HepG2 (cell line): Measurements from ENCODE around the gene RXFP2. TPM values are rescaled to one million over a fixed set of nuclear protein-coding genes. Genes with fewer than 3 reads are reported as not detected.
A peak's percentile ranks its signal among the peaks of the same experiment; 100 is the strongest.

Experiments
- ATAC-seq: fragments of 200-7000 bp; cut with Tn5 transposase; 3 replicates; pipeline ENCODE4 v1.9.1; 2020; ENCODE audit warnings: mild to moderate bottlenecking, moderate library complexity
- BruUV-seq: library from RNA; stranded (reverse); fragments of 400-500 nt; replicated peaks from 2 replicates; lab custom pipeline; 2021; lab: Mats Ljungman, UMichigan
- CTCF ChIA-PET: fragments of 300-600 bp; formaldehyde crosslinking; extraction: SDS; loops from one replicate; lab custom pipeline; 2021; ENCODE audit warnings: low total read pairs, inconsistent platforms, low intra/inter-chr PET ratio; lab: Yijun Ruan, JAX
- POLR2A ChIA-PET: fragments of 350-600 bp; sonication (Branson Sonifier 250); formaldehyde crosslinking; loops from one replicate; lab custom pipeline; 2020; ENCODE audit warnings: antibody characterized with exemption, inconsistent platforms; lab: Yijun Ruan, JAX
- DNase-seq: peaks from one replicate; pipeline ENCODE4 v3.0.0-alpha.2; 2015; ENCODE audit warnings: low spot score
- FAIRE-seq: peaks from 3 replicates; lab custom pipeline; 2011; peaks lifted over from hg19 to GRCh38; lab: Jason Lieb, UNC
- H2AFZ ChIP-seq: one replicate; pipeline ENCODE4 v1.6.1; 2011; ENCODE audit warnings: low read length, inconsistent platforms
- H3K27ac ChIP-seq: fragments of 300-600 bp; 3 replicates; pipeline ENCODE4 v1.8.0; 2011; ENCODE audit warnings: mixed run types, mild to moderate bottlenecking, mixed read lengths, low read length, inconsistent platforms; ENCODE audit not compliant: insufficient read depth; ENCODE audit errors: extremely low read length
- H3K27me3 ChIP-seq, 2 experiments: fragments of 200-600 bp in 1 of 2; 2 replicates in 1 of 2; 3 replicates in 1 of 2; pipeline versions ENCODE4 v1.6.0 to v1.8.0; 2011; ENCODE audit warnings: low read length in 2 of 2, mild to moderate bottlenecking in 2 of 2, moderate library complexity in 2 of 2, inconsistent platforms in 1 of 2; ENCODE audit not compliant: insufficient read depth in 2 of 2, control insufficient read depth in 1 of 2
- H3K36me3 ChIP-seq, 2 experiments: fragments of 200-600 bp in 1 of 2; replicated peaks in 1 of 2; 2 replicates in 1 of 2; 3 replicates in 1 of 2; pipeline versions ENCODE4 v1.5.1 to v1.8.0; 2011; ENCODE audit warnings: low read length in 2 of 2, inconsistent platforms in 1 of 2; ENCODE audit not compliant: insufficient read depth in 2 of 2, control insufficient read depth in 1 of 2
- H3K4me1 ChIP-seq: 2 replicates; pipeline ENCODE4 v1.5.1; 2012; ENCODE audit warnings: low read length, inconsistent platforms; ENCODE audit not compliant: insufficient read depth
- H3K4me2 ChIP-seq: 2 replicates; pipeline ENCODE4 v1.6.0; 2011; ENCODE audit warnings: low read depth, low read length, inconsistent platforms
- H3K4me3 ChIP-seq, 3 experiments: fragments of 200-600 bp in 1 of 3; sonication (generic), shearing (Covaris generic) in 1 of 3; replicated peaks in 1 of 3; 2 replicates each; pipeline ENCODE4 v1.5.1; 2011 to 2016; ENCODE audit warnings: low read length in 3 of 3, inconsistent platforms in 2 of 3, low read depth in 2 of 3, mild to moderate bottlenecking in 2 of 3, control low read depth in 1 of 3, mixed read lengths in 1 of 3; ENCODE audit not compliant: insufficient read depth in 1 of 3
- H3K79me2 ChIP-seq: one replicate; pipeline ENCODE4 v1.6.1; 2011; ENCODE audit warnings: low read length, inconsistent platforms; ENCODE audit not compliant: insufficient read depth
- H3K9ac ChIP-seq: 2 replicates; pipeline ENCODE4 v1.6.0; 2011; ENCODE audit warnings: mild to moderate bottlenecking, low read depth, low read length, inconsistent platforms; ENCODE audit not compliant: insufficient read depth
- H3K9me3 ChIP-seq: 2 replicates; pipeline ENCODE4 v1.5.1; 2012; ENCODE audit warnings: mild to moderate bottlenecking, low read length
- H4K20me1 ChIP-seq: 2 replicates; pipeline ENCODE4 v1.6.0; 2011; ENCODE audit warnings: inconsistent platforms, mild to moderate bottlenecking, low read length, moderate library complexity; ENCODE audit not compliant: insufficient read depth
- CEBPB ChIP-seq: IDR thresholded peaks from 2 replicates; pipeline ENCODE4 v1.6.1; 2011; ENCODE audit warnings: low read depth, low read length, improper control_type of control experiment, borderline replicate concordance
- CREB1 ChIP-seq, 2 experiments: fragments of 450-650 bp in 1 of 2; IDR thresholded peaks; 2 replicates each; pipeline ENCODE4 v1.6.1; 2016 to 2017; ENCODE audit warnings: control low read depth in 1 of 2, mild to moderate bottlenecking in 1 of 2, missing compliant biosample characterization in 1 of 2, missing genetic modification characterization in 1 of 2
- FOSL1 ChIP-seq: sonication (generic); formaldehyde crosslinking; IDR thresholded peaks from 2 replicates; pipeline ENCODE4 v1.9.0; 2021; ENCODE audit warnings: missing genetic modification reagents, borderline replicate concordance
- HNF4A ChIP-seq: sonication (generic); formaldehyde crosslinking; IDR thresholded peaks from 2 replicates; pipeline ENCODE4 v1.4.0; 2020; ENCODE audit warnings: missing genetic modification reagents
- PBX2 ChIP-seq: IDR thresholded peaks from 2 replicates; pipeline ENCODE4 v1.6.1; 2016; ENCODE audit warnings: control low read depth
- SCMH1 ChIP-seq: sonication (generic); formaldehyde crosslinking; IDR thresholded peaks from 2 replicates; pipeline ENCODE4 v1.9.0; 2021; ENCODE audit warnings: missing genetic modification reagents, mild to moderate bottlenecking, borderline replicate concordance
- THRA ChIP-seq: sonication (generic); formaldehyde crosslinking; IDR thresholded peaks from 2 replicates; pipeline ENCODE4 v1.4.0; 2020; ENCODE audit warnings: missing genetic modification reagents, borderline replicate concordance
- ZNF234 ChIP-seq: sonication (generic); formaldehyde crosslinking; conservative IDR thresholded peaks from 2 replicates; pipeline ENCODE4 v1.5.1; 2020; ENCODE audit warnings: mild to moderate bottlenecking, missing genetic modification reagents
- ZNF275 ChIP-seq: sonication (generic); formaldehyde crosslinking; IDR thresholded peaks from 2 replicates; pipeline ENCODE4 v1.8.0; 2022; ENCODE audit warnings: missing genetic modification reagents, mild to moderate bottlenecking, inconsistent platforms, borderline replicate concordance
- ZNF557 ChIP-seq: sonication (generic); formaldehyde crosslinking; IDR thresholded peaks from 2 replicates; pipeline ENCODE4 v1.4.0; 2020; ENCODE audit warnings: missing genetic modification reagents
- ZNF572 ChIP-seq: sonication (generic); formaldehyde crosslinking; IDR thresholded peaks from 2 replicates; pipeline ENCODE4 v1.5.1; 2020; ENCODE audit warnings: mild to moderate bottlenecking, missing genetic modification reagents
- ZNF780A ChIP-seq: sonication (generic); formaldehyde crosslinking; IDR thresholded peaks from 2 replicates; pipeline ENCODE4 v1.8.0; 2022; ENCODE audit warnings: mild to moderate bottlenecking, missing genetic modification reagents, moderate library complexity
- WGBS: methylation state at CpG from one replicate; pipeline ENCODE4 v1.1.6; 2017; ENCODE audit warnings: low lambda C conversion rate; 5-methylcytosine and 5-hydroxymethylcytosine counted together
- in situ Hi-C: cut with HindIII; loops from 2 replicates; pipeline ENCODE4 v1.10.0; 2017; ENCODE audit warnings: low pct_unique_long_range_greater_than_20kb; ENCODE audit not compliant: extremely low pct_ligation_motif_present
- intact Hi-C: fragments of 100-400 bp; cut with micrococcal nuclease; formaldehyde crosslinking; loops from one replicate; pipeline ENCODE4 v1.10.0; 2022; ENCODE audit not compliant: unreplicated experiment
- polyA plus RNA-seq, 8 experiments: library from polyadenylated mRNA; depleted of rRNA in 3 of 8; stranded (reverse) in 7 of 8; unstranded in 1 of 8; fragments of >200 nt; fragmentation: Illumina TruSeq in 4 of 8; extraction: Trizol in 4 of 8; gene quantifications; 2 replicates each; pipeline versions ENCODE4 v1.2.1 to v1.2.3, GENCODE V29; 2011 to 2016; ENCODE audit warnings: low read depth in 4 of 8, missing spikeins in 1 of 8, mixed read lengths in 1 of 8; ENCODE audit not compliant: insufficient read depth in 1 of 8
- total RNA-seq, 5 experiments: library from RNA; depleted of rRNA; stranded (reverse); fragments of >200 nt; fragmentation: Illumina TruSeq; extraction: Trizol; gene quantifications; 2 replicates each; pipeline ENCODE4 v1.2.3, GENCODE V29; 2016; ENCODE audit warnings: low read depth in 1 of 5

Gene RXFP2
- total and polyA plus RNA-seq, 2 of the 13 experiments (the other 11 are each of a cell fraction or from before 2014, with no cell fraction given) = not detected

GRCh38 chr13:31767175-31767900, 28.0 kb downstream of the RXFP2 start:
- POLR2A ChIA-PET = no interaction called here
- in situ Hi-C loops = no loop called here
- H3K9me3 ChIP-seq = no peaks in the 10 kb centered on the region
- H3K4me2 ChIP-seq = no peak overlapping the region
- CTCF ChIA-PET = no interaction called here
- ATAC-seq (no peak), FAIRE-seq (no peak)
- H3K4me1 ChIP-seq = no peaks in the 10 kb centered on the region
- TF ChIP-seq FOSL1 (CRISPR knock-in tag) (no peak), PBX2 (no peak), CEBPB (peak; percentile 29; the same call in 1 of the 2 replicates)
- TF ChIP-seq, all 625 proteins: peak for 1
- WGBS = 2% methylated on average over 4 of the region's 4 CpGs
- no peak for DNase-seq
- Histone ChIP-seq H3K4me3 (no peak overlapping the region), H3K27ac (no peak overlapping the region), H4K20me1 (no peaks in the 10 kb centered on the region), H3K79me2 (no peaks in the 10 kb centered on the region), H3K9ac (no peak overlapping the region), H3K36me3 (no peaks in the 10 kb centered on the region), H2AFZ (no peak overlapping the region), H3K27me3 (no peaks in the 10 kb centered on the region; a peak in 1 of 5 replicates)
- BruUV-seq = no TSS peak
- intact Hi-C loops = no loop called here

- no peak overlapping the region for H2AFZ ChIP-seq
- H4K20me1 ChIP-seq = no peaks in the 10 kb centered on the region
- ChIA-PET CTCF (no interaction called here), POLR2A (no interaction called here)
- no peaks in the 10 kb centered on the region for H3K79me2 ChIP-seq
- no peaks in the 10 kb centered on the region for H3K36me3 ChIP-seq
- in situ Hi-C loops = no loop called here
- 0% methylated on average over 1 of the region's 1 CpG for WGBS
- no peaks in the 10 kb centered on the region for H3K9me3 ChIP-seq
- FAIRE-seq (no peak), ATAC-seq (no peak), DNase-seq (no peak)
- no peak overlapping the region for H3K4me2 ChIP-seq
- H3K4me3 ChIP-seq = no peak overlapping the region
- intact Hi-C loops = no loop called here
- BruUV-seq = no TSS peak
- H3K4me1 ChIP-seq = no peaks in the 10 kb centered on the region
- H3K27ac ChIP-seq = no peak overlapping the region
- H3K9ac ChIP-seq = no peak overlapping the region
- no peaks in the 10 kb centered on the region for H3K27me3 ChIP-seq
- TF ChIP-seq ZNF557 (CRISPR knock-in tag) (no peak), ZNF234 (CRISPR knock-in tag) (no peak), CREB1 (IDR thresholded peaks at IDR 0.05) (no peak), CREB1 (CRISPR knock-in tag; IDR thresholded peaks at IDR 0.05) (no peak), ZNF572 (CRISPR knock-in tag) (no peak), THRA (CRISPR knock-in tag) (no peak), HNF4A (CRISPR knock-in tag) (no peak), SCMH1 (CRISPR knock-in tag) (no peak), ZNF780A (no peak), ZNF275 (CRISPR knock-in tag) (no peak)
These were observed 29.0 kb downstream of the RXFP2 start for GRCh38 chr13:31768351-31768750.
